LHCN-M2 (cell line): ENCODE data around the gene GABARAP. TPM values are rescaled to one million over a fixed set of nuclear protein-coding genes. Genes with fewer than 3 reads are reported as not detected.

Experiments
- DNase-seq: peaks from one replicate; pipeline ENCODE4 v3.0.0-alpha.2; 2012; ENCODE audit warnings: low read depth
- total RNA-seq: library from RNA; depleted of rRNA; stranded (reverse); fragments of >200 nt; gene quantifications from 2 replicates; pipeline ENCODE4 v1.2.3, GENCODE V29; 2014; rRNA removed

GABARAP gene
- total RNA-seq, 1 experiment from 2014 or later: 171 TPM

DNA sequence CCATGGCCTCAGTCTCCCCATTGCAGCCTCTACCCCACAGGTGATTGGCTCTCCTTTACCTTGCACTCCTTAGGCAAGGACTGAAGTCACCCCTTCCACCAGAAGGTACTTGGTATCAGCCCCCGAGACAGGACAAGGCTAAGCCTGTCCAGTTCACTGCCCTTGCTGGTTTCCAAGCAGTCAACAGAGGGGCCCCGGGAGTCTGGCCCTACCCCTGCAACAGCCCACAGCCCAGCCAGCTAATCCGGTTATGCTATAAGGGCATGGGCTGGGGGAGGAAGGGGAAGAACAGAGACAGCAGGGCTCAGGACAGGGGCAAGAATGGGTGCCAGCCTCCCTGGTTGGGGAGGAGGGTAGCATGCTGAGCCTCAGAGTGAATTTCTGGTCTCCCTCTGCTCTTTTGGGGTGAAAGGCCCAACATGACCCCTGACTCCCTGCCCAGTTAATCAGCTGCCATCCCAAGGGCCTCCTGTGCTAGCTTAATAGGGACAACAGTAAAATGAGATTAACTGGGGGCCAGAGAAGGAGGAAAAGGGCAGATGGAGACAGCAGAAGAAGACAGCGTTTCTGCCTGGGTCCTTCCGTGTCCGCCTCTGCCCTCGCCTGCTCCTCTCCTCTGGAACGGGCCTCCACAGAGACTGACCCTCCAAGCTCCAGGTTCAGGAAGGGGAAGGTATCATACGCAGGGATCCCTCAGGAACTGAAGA is 33.3 kb downstream of the GABARAP start:
- DNase-seq: no peak

DNA sequence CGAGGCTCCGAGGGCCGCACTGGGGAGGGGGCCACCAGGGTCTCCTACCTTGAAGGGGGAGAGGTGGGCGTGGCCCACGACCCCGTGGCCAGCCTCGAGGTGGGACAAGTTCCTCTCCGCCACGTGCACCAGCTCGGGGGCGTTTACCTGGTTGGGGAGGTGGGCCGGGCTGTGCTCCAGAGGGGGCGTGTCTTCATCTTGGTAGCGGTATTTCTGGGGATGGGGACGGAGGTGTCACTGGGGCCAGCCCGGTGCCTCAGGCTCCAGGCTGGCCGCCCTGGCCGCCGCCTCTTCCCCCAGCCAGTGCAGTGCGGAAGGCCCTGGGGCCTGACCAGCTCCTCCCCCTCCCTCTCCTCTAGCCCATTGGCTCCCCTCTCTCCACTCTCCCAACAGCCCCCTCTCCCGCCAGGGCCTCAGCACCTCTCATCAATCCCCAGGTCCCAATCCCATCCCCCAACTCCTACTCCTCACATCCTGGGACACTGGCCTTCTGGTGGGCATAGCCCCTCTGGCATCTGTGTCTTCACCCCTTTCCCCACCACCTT is 34.1 kb downstream of the GABARAP start:
- no peak for DNase-seq

DNA sequence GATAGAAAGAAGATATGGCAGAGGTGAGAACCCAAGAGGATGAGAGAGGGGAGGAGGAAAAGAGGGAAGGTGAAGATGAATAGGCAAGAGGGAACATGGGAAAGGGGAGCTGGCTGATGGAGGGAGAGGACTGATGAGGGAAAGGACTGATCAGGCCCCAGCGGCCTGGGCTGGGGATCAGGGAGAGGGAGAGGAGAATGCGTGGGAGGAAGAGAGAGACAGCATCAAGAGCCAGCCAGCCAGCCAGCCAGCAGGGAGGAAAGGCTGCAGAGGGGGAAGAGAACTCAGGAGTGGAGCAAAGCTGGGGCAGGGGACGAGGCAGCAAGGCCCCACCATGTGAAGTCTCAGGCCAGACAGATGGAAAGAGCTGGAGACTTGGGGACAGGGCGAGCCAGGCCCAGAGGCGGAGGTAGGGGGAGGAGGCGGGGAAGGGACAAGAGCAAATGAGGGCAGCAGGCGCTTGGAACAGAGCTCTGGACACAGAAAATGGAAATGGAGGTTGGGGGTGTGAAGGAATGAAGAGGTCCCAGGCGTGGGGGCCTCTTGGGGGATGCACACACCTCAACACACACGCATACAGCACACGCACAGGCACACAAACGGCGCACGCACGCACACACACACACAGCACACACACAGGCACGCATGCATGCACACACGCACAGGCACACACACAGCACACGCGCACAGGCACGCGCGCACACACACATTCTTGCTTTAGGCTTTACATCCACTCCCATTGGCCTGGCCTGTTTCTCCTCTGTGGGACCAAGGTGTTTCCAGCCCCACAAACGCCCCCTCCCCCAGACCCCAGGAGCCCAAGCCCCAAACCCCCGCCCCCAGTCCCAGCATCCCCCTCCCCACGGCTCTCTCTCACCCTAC is 34.9 kb downstream of the GABARAP start:
- DNase-seq: no peak

GRCh38 chr17:7205561-7205960 is 36.7 kb downstream of the GABARAP start:
- DNase-seq: no peak

DNA sequence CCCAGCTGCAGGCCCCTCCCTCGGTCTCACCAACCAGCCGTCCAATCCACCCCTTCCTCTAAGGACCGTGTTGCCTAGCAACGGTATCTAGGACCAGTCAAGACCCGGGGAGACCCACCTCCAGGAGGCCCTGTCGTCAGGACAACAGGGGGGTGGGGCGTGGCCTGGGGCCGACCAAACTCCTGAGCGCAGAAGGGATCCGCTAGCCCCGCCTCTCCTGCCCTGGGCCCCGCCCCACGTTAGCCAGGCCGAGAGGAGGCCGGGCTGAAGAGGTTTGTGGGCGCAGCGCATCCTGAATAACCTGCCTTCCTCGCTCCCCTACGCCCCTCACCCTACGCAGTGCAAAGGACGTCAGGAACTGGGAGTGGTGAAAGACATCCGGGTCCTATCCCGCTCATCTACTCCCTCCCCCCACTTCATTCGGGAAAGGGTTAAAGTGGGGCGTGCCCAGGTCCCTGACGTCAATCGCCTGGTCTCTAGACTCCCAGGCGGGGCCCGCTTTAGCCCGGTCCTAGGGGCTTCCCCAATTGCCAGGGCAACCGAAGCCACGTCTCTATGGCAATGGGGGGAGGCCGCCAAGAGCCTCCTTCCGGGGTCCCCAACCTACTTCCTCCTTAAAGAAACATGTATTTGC is 37.3 kb downstream of the GABARAP start:
- DNase-seq: no peak

DNA sequence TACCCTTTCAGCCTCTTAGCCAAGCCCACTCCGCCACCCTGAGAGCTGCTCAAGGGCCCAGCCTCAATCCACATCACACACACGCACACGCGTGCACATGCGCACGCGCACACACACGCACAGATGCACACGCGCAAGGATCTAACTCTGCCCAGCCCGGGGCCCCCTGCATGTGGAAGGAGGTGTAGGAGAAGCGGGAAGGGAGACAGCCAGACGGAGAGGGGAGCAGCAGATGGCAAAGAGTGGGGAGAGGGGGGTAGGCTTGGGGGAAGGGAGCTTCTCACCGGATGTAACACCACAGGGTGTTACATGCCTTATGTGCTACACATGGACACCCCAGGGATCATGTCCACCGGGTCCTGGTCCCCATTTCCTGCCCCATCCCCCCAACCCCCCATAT is 37.9 kb downstream of the GABARAP start:
- DNase-seq: no peak

- DNase-seq: no peak
Observed at GRCh38 chr17:7203391-7203790, 38.9 kb downstream of the GABARAP start.

- no peak for DNase-seq
Observed at GRCh38 chr17:7196651-7197401, 45.4 kb downstream of the GABARAP start.

GRCh38 chr17:7195971-7196370 is 46.3 kb downstream of the GABARAP start:
- no peak for DNase-seq

DNA sequence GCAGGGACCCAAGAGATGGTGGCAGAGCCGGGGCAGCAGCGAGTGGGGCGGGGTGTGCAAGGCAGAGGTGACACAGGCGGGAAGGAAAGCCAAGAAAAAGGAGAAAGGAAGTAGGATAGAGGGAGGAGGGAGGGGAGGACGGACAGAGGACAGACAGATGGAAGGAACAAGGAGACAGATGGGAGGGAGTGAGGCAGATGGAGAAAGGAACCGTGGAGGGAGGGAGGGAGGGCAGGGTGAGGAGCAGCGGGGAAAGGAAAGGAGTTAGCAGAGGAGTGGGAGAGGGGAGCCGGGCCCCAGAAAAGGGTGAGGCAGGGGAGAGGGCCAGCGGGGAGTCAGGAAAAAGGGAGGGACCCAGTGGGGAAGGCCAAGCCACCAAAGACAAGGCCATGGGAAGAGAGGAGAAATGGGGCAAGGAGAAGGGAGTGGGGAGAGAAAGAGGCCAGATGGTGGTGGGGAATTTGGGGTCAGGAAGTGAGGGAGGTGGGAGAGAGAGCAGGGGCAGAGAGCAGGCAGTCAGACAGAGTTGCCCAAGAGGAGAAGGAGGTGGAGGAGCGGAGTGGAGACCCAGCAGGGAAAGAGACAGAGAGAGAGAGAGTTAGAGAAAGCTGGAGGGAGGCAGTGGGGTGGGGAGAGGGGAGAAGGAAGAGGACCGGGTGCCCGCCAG is 49.8 kb downstream of the GABARAP start:
- DNase-seq: no peak

DNA sequence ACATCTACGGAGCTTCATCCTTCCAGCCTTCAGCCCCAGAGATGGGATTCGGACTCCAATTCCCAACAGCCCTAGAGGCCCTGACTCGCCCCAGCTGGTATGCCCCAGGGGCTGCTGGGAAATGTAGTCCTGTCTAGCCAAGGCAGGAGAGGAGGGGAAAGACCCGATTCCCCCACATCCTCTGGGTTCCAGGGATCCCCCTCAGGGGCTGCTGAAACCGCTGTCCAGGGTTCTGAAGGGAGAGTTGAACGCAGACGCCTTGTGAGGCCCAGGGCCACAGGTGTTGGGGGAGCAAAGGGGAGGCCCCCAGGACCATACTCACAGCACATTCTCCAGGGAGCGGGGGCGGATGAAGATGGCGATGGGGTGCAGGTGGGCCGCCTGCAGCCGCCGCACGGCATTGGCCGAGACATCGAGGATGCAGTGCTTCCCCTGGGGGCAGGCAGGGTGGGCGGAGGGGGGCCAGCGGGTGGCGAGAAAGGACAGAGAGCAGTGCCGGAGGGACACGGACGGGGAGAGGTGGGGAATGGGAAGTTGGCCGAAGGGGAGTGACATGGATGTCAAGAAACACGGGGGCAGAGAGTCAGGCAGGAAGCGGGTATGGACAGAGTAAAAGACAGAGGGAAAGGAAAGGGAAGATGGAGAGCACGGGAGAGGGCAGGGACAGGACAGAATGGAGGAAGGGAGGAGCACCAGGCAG is 50.5 kb downstream of the GABARAP start:
- peak; percentile 36 for DNase-seq

GRCh38 chr17:7191069-7191468 is 51.2 kb downstream of the GABARAP start:
- DNase-seq: no peak

DNA sequence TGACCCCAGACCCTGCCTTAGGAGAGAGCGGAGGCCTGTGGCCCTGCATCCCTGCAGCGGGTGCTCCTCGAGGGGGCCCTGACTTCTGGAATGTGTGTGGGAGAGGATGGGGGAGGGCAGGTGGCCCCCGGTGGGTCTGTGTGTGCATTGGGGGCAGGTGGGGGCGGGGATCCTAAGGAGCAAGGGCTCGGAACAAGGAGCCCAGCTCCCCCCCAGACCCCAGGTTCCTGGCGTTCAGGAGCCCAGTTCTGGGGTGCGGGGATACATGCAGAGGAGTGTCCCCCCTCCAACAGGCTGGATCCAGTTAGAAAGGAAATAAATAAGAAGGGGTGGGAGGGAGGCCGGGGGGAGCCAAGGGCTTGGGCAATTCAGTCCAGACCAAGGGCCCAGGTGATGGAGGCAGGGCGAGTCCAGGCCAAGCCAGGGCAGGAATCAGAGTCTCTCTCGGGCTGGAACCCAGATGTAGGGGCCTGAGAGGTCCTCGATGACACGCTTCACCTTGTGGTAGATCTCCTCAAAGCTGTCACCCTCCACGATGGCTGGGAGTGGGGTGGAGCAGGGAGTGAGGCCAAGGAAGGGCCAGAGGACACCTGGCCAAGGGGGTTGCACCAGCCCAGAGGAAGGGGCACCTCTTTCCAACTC is 51.9 kb downstream of the GABARAP start:
- DNase-seq: no peak

Other genes with a start within 250 kb of the GABARAP start
- gene ALOX12, start 246.4 kb downstream of the GABARAP start, total RNA-seq: not detected in 2 replicates
- gene RNASEK, start 229.8 kb downstream of the GABARAP start, total RNA-seq: 161 and 204 TPM in 2 replicates
- not detected in 2 replicates for gene BCL6B, start 219.4 kb downstream of the GABARAP start, total RNA-seq
- 0.63 TPM in 1 of 2 replicates, not detected in the other for gene SLC16A13, start 206.4 kb downstream of the GABARAP start, total RNA-seq
- 0.11 TPM in 1 of 2 replicates, not detected in the other for gene SLC16A11, start 198.4 kb downstream of the GABARAP start, total RNA-seq
- not detected in 2 replicates for gene CLEC10A, start 162.2 kb downstream of the GABARAP start, total RNA-seq
- gene ASGR2, start 127.6 kb downstream of the GABARAP start, total RNA-seq: not detected in 2 replicates
- gene ASGR1, start 63.1 kb downstream of the GABARAP start, total RNA-seq: 0.29 and 1.4 TPM in 2 replicates
- gene DLG4, start 22.6 kb downstream of the GABARAP start, total RNA-seq: 16.6 and 17.3 TPM in 2 replicates
- 485 and 564 TPM in 2 replicates for gene ACADVL, start 22.5 kb downstream of the GABARAP start, total RNA-seq
- 64.8 and 71.4 TPM in 2 replicates for gene DVL2, start 7.9 kb downstream of the GABARAP start, total RNA-seq
- gene PHF23, start 3.0 kb downstream of the GABARAP start, total RNA-seq: 54.7 and 56.4 TPM in 2 replicates
- gene CTDNEP1, start 9.3 kb upstream of the GABARAP start, total RNA-seq: 59.1 and 65.5 TPM in 2 replicates
- 52.6 and 58.2 TPM in 2 replicates for gene ELP5, start 9.8 kb upstream of the GABARAP start, total RNA-seq
- gene CLDN7, start 20.0 kb upstream of the GABARAP start, total RNA-seq: not detected in 2 replicates
- 0.11 TPM in 1 of 2 replicates, not detected in the other for gene SLC2A4, start 39.3 kb upstream of the GABARAP start, total RNA-seq
- not detected in 2 replicates for gene YBX2, start 52.2 kb upstream of the GABARAP start, total RNA-seq
- 968 and 1,043 TPM in 2 replicates for gene EIF5A, start 65.2 kb upstream of the GABARAP start, total RNA-seq
- gene GPS2, start 72.9 kb upstream of the GABARAP start, total RNA-seq: 98.7 and 119 TPM in 2 replicates
- 15.1 and 15.7 TPM in 2 replicates for gene NEURL4, start 86.9 kb upstream of the GABARAP start, total RNA-seq
- 1.5 TPM in 1 of 2 replicates, not detected in the other for gene ACAP1, start 94.1 kb upstream of the GABARAP start, total RNA-seq
- gene KCTD11, start 109.7 kb upstream of the GABARAP start, total RNA-seq: 8.3 and 9.0 TPM in 2 replicates
- gene TMEM95, start 112.7 kb upstream of the GABARAP start, total RNA-seq: not detected in 2 replicates
- 0.06 TPM in 1 of 2 replicates, not detected in the other for gene TNK1, start 138.6 kb upstream of the GABARAP start, total RNA-seq
- gene PLSCR3, start 152.1 kb upstream of the GABARAP start, total RNA-seq: 38.1 and 54.4 TPM in 2 replicates
- gene TMEM256, start 161.6 kb upstream of the GABARAP start, total RNA-seq: 65.1 and 88.9 TPM in 2 replicates
- gene NLGN2, start 165.4 kb upstream of the GABARAP start, total RNA-seq: 7.6 and 8.3 TPM in 2 replicates
- not detected in 2 replicates for gene SPEM1, start 177.9 kb upstream of the GABARAP start, total RNA-seq
- not detected in 2 replicates for gene SPEM2, start 183.2 kb upstream of the GABARAP start, total RNA-seq
- gene SPEM3, start 186.4 kb upstream of the GABARAP start, total RNA-seq: not detected in 2 replicates
- gene TMEM102, start 193.0 kb upstream of the GABARAP start, total RNA-seq: 0.75 and 0.90 TPM in 2 replicates
- 23.4 and 23.8 TPM in 2 replicates for gene FGF11, start 197.1 kb upstream of the GABARAP start, total RNA-seq
- gene CHRNB1, start 202.6 kb upstream of the GABARAP start, total RNA-seq: 51.9 and 60.3 TPM in 2 replicates
- 25.3 and 27.8 TPM in 2 replicates for gene ZBTB4, start 237.2 kb upstream of the GABARAP start, total RNA-seq
- gene SLC35G6, start 239.0 kb upstream of the GABARAP start, total RNA-seq: not detected in 2 replicates
- gene POLR2A, start 241.9 kb upstream of the GABARAP start, total RNA-seq: 63.7 and 81.4 TPM in 2 replicates